Left colon (tissue), 2 donors: Measurements from ENCODE around the gene HOXA10. TPM values are rescaled to one million over a fixed set of nuclear protein-coding genes. Genes with fewer than 3 reads are reported as not detected.
A peak's percentile ranks its signal among the peaks of the same experiment; 100 is the strongest.

ENCODE experiments used
- ATAC-seq: fragments of 200-7000 bp; cut with Tn5 transposase; one replicate; pipeline ENCODE4 v1.9.1; 2020; ENCODE audit warnings: mild to moderate bottlenecking, moderate library complexity
- DNase-seq, 2 donors: peaks; one replicate each; pipeline ENCODE4 v3.0.0-alpha.2; 2020
- intact Hi-C, 2 donors: fragments of 100-400 bp; cut with DNase I in 1 of 2; cut with micrococcal nuclease in 1 of 2; formaldehyde crosslinking; loops; one replicate each; pipeline versions ENCODE4 v1.11.2 to v1.14.0; 2022; cut with DNase I, micrococcal nuclease
- total RNA-seq, 2 donors: library from RNA; stranded (reverse); fragmentation: NEBNext Ultra II Directional; extraction: Animal tissue kit (Norgen Biotek cat#: 25700); gene quantifications; one replicate each; pipeline ENCODE4 v1.2.1, GENCODE V29; 2021
- donor health status: DM: no; HTN: no; CAD: no.
- donor health status: DM: yes; HTN: yes; CAD: no.

The HOXA10 gene
- total RNA-seq, 2 donors from 2014 or later = 23.4 to 30.0 TPM

GRCh38 chr7:27194686-27195379, 20.7 kb upstream of the HOXA10 start:
- peak in 1 of 2 donors; percentile 51 for DNase-seq
- intact Hi-C loops = no loop called here

GRCh38 chr7:27194002-27194352, 19.9 kb upstream of the HOXA10 start:
- DNase-seq = no peak
- no peak for ATAC-seq
- intact Hi-C loops = no loop called here

More at GRCh38 chr7:27194686-27195379, 20.7 kb upstream of the HOXA10 start:
- ATAC-seq = no peak

GRCh38 chr7:27193335-27194001, 19.3 kb upstream of the HOXA10 start:
- DNase-seq = peak in 1 of 2 donors; percentile 31
- no peak for ATAC-seq
- intact Hi-C loops = no loop called here

GRCh38 chr7:27192546-27193334, 18.6 kb upstream of the HOXA10 start:
- ATAC-seq = peak; percentile 8
- intact Hi-C loops = no loop called here
- DNase-seq = peak; percentile 34 to 60

- peak; percentile 71 to 75 for DNase-seq
- ATAC-seq = peak; percentile 29
- intact Hi-C loops = no loop called here
These were observed 17.9 kb upstream of the HOXA10 start for GRCh38 chr7:27191833-27192545.

GRCh38 chr7:27191161-27191731, 17.1 kb upstream of the HOXA10 start:
- ATAC-seq = no peak
- intact Hi-C loops = no loop called here
- DNase-seq = peak; percentile 32 to 36

- peak; percentile 52 to 62 for DNase-seq
- intact Hi-C loops = no loop called here
- ATAC-seq = peak; percentile 22
These were observed 16.1 kb upstream of the HOXA10 start for GRCh38 chr7:27189997-27190748.

- ATAC-seq (peak; percentile 45), DNase-seq (peak; percentile 76 to 80)
- intact Hi-C loops = no loop called here
These were observed 15.3 kb upstream of the HOXA10 start for GRCh38 chr7:27189295-27189996.

GRCh38 chr7:27188386-27189294, 14.5 kb upstream of the HOXA10 start:
- ATAC-seq (peak; percentile 3), DNase-seq (peak; percentile 45 to 68)
- intact Hi-C loops = no loop called here

GRCh38 chr7:27187475-27188385, 13.6 kb upstream of the HOXA10 start:
- DNase-seq = peak; percentile 24 to 44
- ATAC-seq = no peak
- intact Hi-C loops = no loop called here

- ATAC-seq = no peak
- intact Hi-C loops = no loop called here
- peak; percentile 24 to 27 for DNase-seq
These were observed 12.8 kb upstream of the HOXA10 start for GRCh38 chr7:27186668-27187474.

- intact Hi-C loops = no loop called here
- ATAC-seq (no peak), DNase-seq (peak; percentile 30 to 36)
These were observed 11.9 kb upstream of the HOXA10 start for GRCh38 chr7:27185854-27186667.

GRCh38 chr7:27185013-27185853, 11.1 kb upstream of the HOXA10 start, which contains the start of gene HOXA11:
HOXA11 (minus strand) TSS chr7:27185232; CDS start chr7:27185144, 88 bp downstream.
- intact Hi-C loops = no loop called here

More at GRCh38 chr7:27185013-27185853, 11.1 kb upstream of the HOXA10 start, which contains the start of gene HOXA11:
- ATAC-seq = peak; percentile 37
- peak; percentile 65 to 91 for DNase-seq
